GM21576 (cell line): Measurements from ENCODE around the gene SMARCB1.
A peak's percentile ranks its signal among the peaks of the same experiment; 100 is the strongest.

Experiments used
- ATAC-seq: cut with Tn5 transposase; IDR thresholded peaks from one replicate; pipeline ENCODE4 v1.9.1; 2021; ENCODE audit warnings: mild to moderate bottlenecking, moderate library complexity; ENCODE audit not compliant: unreplicated experiment

The SMARCB1 gene

DNA sequence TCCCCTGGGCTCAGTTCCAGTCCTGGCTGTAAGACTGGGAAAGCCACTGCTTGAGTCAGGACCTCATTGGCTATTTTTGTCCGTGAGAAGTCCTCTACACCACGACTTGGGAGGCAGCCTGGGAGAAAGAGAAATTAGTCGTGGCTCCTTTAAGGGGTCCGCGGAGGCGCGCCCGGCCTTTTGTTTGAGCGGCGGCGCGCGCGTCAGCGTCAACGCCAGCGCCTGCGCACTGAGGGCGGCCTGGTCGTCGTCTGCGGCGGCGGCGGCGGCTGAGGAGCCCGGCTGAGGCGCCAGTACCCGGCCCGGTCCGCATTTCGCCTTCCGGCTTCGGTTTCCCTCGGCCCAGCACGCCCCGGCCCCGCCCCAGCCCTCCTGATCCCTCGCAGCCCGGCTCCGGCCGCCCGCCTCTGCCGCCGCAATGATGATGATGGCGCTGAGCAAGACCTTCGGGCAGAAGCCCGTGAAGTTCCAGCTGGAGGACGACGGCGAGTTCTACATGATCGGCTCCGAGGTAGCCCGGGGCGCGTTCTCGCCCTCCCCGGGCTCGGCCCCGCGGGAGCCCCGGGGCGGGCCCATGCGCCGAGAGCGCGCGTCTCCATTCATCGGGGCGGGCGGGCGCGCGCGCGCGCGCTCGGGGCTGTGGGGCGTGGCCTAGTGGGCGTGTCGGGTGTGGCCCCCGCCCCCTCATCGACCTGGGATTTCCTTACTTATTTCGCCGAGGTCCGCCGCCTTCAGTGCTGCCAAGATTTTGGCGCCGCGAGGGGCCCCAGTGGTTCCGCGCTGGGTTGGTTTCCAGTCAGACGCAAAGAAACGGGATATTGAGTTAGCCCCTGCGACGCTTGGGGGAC, at the start of gene SMARCB1:
TSS of gene SMARCB1 (plus strand) at position 215 of the 848 bp plus-strand sequence. CDS start at position 419, 204 bp downstream.
- peak; percentile 64 for ATAC-seq

DNA sequence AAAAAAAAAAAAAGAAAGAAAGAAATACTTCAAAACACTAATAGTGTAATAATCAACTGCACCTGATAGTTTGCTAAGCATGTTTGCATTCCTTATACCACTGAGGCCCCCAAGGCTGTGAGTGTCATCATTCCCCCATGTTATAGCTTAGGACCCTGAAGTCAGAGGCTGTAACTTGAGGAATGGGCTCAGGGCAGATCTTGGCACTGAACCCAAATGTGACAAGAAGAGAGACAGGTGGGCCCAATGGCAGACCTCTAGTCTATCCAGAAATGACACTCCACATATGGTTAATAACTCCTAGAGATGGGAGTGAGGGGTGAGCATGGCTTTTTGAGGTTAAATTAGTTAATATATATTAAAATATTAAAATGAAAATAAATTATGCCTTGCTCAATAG, 49.1 kb upstream of the SMARCB1 start:
- no peak for ATAC-seq

DNA sequence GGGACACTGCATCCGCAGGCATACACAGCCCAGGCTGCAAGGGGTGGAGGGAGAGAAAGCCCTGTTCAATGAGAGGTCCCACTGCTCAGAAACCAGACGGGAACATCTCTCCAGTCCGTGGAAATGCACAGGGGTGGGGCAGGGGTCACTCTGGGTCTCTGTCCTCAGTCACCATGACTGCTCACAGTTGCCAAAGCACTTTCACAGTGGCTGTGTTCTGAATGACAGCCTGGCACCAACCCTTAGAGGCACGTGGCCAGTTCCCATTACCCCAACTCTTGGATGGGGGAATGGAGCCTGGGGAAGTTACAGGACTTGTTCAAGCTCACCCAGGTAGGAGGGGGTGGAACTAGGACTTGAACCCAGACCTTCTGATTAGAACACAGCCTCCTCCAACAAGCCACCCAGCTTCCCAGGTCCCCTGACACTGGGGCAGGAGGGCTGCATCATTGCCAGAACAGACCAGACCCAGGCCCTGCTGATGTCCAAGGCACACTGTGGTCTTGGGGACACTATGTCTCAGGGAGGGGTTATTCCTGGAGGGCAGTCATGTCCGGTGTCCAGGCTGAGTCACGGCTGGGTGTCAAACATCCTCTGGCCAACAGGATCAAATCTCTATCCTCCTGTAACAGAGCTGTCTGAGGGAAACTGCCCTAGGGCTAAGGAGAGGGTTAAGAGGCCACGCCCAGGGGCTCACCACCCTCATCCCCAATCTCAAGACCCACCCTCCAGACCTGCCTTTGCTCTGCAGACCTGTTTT, 44.1 kb upstream of the SMARCB1 start:
- no peak for ATAC-seq

DNA sequence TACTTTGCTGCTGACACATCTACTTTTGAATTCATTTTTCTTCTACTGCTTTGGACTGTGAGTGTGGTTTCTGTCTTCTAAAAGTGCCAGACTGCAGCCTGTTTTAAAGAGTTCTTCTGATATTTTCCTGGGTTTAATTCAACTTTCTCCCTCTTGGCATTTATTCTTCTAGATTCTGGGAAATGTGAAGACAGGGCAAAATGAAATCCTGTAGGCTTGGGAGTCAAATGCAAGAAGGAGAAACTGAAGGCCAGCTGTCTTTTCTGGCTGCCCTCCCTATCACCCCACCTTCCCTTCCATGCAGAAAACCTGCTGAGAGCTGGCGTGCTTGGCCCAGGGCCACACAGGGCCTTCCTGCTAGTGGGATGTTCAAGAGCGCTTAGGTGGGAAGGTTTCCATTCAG, 43.5 kb upstream of the SMARCB1 start:
- no peak for ATAC-seq

DNA sequence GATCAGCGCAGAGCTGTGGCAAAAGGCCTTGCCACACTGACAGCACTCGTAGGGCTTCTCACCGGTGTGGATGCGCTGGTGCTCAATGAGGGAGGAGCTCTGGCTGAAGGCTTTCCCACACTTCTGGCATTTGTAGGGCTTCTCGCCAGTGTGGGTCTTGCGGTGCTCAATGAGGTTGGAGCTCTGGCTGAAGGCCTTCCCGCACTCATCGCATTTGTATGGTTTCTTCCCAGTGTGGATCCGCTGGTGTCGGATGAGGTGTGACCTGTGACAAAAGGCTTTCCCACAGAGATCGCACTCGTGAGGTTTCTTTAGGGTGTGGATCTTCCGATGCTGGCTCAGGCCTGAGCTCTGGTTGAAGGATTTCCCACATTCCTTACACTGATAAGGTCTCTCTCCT, 42.8 kb upstream of the SMARCB1 start:
- no peak for ATAC-seq

DNA sequence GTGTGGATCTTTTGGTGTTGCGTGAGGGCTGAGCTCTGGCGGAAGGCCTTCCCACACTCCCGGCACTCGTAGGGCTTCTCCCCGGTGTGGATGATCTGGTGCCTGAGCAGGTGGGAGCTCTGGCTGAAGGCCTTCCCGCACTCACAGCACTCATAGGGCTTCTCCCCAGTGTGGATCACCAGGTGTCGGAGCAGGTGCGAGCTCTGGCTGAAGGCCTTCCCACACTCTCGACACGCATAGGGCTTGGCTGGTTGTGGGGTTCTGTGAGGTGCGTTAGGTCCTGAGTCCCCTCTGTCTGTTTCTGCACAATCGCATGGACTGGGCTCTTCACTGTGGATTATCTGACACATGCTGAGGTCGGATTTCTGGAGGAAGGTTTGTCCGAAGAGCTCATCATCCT, 42.3 kb upstream of the SMARCB1 start:
- ATAC-seq: no peak

DNA sequence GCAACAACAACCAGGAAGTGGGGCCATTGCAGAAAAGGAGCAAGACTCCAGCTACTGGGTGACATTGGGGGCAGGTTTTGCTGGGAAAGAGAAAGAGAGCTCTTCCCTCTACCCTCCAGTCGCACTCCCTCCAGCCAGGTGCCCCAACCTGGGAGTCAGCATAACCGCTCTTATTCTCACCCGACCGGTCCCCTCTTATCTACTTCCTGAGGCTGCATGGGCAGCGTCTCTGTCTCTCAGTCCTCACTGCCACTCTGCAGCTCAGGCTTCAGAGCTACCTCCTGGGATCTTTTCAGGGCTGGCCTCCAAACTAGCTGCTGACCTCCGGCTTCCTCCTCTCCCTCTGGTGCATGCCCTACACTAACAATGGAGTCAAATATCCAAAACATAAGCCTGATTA, 41.0 kb upstream of the SMARCB1 start:
- ATAC-seq: no peak

DNA sequence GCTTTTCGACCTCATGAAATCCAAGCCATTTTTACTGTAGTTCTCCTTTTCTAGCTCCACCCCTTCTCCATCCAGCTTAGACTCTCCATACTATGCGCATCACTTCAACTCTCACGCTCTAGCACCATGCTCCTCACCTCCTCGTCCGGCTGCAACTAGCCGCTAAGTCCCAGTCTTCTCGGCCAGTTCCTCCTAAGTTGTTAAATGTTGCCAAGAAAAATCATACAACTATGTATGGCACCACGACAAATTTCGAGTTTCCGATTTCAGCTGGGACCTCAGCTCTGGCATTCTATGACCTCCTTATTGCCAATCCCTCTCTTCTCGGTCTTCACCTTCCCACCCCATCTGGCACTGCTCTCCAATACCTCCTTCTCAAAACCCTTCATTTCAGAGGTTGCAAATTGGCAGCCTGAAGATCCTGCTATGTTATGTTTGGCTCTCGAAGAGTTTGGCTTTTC, 36.9 kb upstream of the SMARCB1 start:
- ATAC-seq: no peak

DNA sequence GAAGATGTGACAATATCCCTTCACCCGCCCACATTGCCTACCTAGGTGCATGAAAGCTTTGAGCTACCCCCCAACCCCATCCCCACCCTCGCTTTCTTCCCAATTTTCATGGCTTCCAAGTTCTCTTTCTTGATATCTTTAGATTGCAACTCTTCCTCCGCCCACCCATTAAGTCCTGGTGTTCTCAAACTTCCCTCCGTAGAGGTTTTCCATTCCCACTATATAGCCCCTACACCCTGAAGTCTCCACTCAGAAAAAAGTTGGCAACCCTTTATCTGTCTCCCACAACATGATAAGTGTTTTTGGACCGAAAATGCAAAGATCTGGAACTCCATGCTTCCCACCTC, 36.4 kb upstream of the SMARCB1 start:
- no peak for ATAC-seq

DNA sequence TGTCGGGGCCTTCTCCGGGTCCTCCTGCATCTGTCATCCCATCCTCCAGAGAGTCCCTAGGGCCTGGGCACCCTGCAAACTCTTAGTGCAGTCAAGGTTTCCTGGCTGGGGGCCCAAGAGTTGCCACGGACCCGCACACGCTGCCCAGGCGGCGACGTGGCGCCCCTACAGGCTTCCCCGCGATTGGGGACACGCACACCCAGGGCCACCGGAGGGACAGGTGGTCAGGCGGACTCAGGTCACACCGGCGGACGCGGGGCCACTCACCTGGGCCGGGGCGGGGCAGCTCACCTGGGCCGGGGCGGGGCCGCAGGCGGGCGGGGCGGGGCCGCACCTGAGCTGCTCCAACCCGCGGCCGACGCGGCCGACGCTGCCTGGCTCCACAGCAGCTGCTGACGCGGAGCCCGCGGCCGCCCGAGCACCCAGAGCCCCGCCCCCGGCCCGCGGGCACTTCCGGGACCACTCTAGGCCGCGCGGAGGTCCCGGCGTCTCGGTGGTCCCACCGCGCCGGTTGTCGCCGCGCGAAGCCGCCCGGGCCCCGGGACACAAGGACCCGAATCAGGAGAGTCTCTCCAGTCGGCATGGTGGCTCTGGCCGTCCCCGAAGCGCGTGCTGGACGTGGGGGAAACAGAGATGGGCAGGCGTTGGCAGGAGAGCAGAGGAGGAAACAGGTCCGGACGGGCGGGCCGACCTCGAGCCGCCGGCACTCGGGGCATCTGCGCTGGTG, 35.9 kb upstream of the SMARCB1 start, which contains the start of gene ZNF70:
TSS of gene ZNF70 (minus strand) at position 399 of the 727 bp plus-strand sequence. CDS start 5,972 bp downstream, outside the sequence.
- peak; percentile 50 for ATAC-seq

DNA sequence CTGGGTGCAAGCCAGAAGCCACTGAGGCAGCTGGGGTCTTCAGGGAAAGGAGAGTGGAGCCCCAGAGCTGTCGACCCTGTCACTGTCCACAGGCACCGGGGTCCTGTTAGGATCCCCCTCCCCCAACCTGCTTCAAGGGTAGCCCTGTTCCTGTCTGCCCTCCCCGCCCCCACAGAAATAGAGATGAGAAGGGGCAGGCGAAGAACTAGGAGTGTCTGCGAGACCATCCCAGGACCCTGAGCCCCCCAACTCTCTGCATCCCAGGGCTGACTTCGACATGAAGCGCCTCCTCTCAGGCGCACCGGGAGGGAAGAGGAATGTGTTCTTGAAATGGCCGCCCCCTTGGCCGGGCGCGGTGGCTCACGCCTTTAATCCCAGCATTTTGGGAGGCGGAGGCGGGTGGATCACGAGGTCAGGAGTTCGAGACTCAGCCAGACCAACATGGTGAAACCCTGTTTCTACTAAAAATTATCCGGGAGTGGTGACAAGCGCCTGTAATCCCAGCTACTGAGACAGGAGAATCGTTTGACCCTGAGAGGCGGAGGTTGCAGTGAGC, 35.2 kb upstream of the SMARCB1 start:
- ATAC-seq: peak; percentile 8

DNA sequence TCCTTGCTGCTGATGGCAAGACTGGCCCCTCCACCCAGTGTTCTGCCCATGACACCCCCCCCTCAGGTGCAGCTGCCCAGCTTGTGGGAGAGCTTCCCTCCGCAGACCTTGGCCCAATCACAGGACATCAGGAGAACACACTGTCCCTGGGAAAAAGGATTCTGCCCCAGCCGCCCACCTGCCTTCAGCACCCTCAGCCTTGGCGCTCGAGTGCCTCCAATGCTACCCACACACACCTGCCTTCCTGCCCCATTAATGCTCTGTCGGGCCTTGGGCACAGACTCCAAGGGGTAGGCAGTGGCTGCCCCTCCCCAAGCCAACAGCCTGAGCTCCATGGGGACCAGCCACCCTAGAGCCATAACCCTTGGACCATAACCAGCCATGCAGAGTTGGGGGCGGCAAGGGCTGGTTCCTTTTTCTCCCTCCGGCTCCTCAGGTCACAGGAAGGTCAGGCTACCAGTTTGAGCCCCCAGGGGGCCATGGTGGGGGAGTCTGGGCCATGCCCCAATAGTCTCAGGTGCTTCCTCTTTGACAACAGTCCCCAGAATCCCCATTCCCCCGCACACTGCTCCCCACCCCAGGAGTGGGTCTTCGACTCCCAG, 34.6 kb upstream of the SMARCB1 start:
- peak; percentile 39 for ATAC-seq

DNA sequence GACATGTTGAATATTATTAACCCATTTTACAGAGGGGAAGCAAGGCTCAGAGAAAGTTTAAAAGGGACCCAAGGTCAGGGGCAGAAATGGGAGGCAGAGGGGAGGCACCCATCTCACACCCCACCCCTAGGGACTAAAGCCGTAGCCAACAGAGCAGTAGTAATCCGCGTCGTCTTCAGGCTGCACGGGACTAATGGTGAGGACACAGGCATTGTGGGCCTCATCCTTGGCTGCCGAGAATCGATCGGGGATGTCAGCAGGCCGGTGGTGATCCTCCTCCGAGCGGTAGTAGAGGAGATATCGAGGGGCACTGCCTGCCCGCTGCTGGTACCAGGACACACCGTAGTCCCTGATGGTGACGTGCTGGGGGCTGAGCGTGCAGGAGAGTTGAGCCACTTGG, 34.0 kb upstream of the SMARCB1 start:
- ATAC-seq: no peak

DNA sequence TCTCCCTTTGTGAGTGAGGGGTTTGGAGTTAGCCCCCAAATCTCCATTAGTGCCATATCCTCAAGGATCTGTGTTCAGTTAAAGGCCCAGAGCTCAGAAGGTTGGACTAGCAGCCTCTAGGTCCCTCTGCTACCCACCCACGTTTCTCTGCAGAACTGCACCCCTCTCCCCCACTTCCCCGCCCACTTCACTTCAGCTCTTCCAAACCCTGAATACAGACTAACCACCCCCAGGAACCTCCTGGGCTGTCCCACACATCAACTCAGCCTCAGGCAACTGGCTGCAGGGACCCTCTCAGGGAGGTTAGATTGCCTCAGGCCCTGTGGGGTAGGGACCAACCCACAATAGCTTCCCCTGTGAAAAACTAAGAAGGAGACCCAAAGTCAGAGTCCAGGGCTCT, 33.4 kb upstream of the SMARCB1 start:
- no peak for ATAC-seq

DNA sequence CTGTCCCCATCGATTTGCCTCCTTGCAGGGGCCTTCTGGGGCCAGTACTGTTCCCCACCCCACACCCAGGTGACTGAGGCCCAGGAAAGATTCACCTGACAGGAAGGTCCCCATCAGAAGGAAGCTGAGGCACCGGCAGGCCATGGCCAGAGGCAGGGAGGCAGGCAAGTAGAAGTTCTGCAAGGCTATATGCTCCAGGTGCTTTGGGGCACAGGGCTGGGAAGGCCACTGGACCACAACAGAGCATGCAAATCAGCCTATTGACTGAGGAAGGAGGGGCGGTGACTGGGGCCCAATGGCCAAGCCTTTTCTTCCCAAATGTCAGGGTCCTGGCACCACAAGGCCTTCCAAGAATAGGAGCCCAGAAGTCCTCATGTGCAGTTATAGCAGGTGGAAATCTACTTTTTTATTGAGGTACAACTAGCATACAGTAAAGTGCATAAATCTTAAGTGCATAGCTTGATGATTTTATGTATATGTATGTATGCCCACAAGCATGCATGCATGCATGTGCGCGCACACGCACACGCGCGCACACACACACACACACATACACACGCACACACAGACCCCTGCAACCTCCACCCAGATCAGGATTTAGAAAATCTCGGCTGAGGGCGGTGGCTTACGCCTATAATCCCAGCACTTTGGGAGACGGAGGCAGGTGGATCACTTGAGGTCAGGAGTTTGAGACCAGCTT, 32.4 kb upstream of the SMARCB1 start, which contains the start of gene VPREB3:
TSS of gene VPREB3 (minus strand) at position 206 of the 700 bp plus-strand sequence. CDS start at position 144, 62 bp downstream.
- no peak for ATAC-seq

DNA sequence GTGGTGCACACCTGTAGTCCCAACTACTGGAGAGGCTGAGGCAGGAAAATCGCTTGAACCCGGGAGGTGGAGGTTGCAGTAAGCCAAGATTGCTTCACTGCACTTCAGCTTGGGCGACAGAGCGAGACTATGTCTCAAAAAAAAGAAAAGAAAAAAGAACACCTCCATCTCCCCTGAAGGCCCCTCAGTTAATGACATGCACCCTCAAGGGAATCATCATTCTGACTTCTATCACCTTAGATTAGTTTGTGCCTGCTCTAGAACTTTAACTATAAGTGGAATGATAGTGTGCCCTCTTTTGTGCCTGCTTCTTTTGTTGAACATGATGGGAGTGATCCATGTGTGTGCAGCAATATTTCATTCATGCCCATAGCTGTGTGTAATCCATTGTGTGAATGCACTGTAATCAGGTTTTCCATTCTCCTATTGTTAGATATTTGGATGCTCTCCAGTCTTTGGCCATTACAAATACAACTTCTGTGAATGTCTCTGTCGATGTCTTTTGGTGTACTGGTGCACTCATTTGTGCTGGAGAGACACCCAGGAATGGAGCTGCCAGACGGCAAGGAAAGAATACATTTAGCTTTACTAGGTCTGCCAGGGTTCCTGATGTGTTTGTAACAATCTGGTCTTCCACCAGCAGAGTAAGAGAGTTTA, 31.7 kb upstream of the SMARCB1 start:
- no peak for ATAC-seq

DNA sequence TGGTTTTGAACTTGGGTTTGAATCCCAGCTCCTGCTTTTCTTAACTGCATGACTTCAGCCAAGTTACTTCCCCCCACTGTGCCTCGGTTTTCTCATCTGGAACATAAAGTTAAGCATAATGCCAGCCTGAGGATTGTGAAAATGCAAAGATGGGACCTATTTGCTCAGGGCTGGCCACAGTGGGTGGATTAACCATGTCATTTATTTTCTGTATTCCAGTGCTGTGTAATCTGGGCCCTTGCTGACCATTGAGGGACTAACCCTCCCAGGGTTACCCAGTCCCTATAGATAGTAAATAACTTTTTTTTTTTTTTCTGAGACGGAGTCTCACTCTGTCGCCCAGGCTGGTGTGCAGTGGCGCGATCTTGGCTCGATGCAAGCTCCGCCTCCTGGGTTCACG, 31.1 kb upstream of the SMARCB1 start:
- no peak for ATAC-seq

DNA sequence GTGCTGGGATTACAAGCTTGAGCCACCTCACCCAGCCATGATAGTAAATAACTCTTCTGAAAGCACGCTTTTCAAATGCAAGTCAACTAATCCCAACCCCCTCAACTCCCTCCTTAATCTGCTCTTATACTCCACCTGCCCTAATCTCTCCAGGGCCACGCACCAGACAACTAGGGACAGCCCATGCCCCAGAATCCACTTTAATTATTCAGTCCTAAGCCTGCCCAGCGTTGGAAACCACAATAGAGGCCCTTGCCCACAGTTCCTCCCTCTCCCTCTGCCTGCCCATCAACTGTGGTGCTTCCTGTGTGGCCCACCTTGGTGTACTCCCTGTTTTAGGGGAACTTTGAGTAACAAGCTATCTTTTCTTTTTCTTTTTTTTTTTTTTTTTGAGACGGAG, 29.9 kb upstream of the SMARCB1 start:
- no peak for ATAC-seq

DNA sequence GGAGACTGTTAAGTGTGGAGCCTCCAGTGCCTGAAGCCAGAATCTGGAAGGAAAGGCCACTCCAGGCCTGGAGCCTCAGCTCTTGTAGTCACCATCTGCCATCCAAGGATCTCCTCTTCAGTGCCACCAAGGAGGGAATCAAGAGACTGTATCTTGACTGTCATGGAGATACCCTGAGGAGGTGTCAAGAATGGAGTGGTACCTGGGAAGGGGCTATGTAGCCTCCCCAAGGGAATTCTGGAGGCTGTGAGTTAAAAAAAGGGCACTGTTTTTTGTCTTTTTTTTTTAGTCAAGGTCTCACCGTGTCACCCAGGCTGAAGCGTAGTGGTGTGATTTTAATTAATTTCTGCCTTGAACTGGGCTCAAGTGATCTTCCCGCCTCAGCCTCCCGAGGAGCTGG, 27.2 kb upstream of the SMARCB1 start:
- no peak for ATAC-seq
